GOT3 (cell line): ENCODE measurements around the gene AGAP1.
A peak's percentile ranks its signal among the peaks of the same experiment; 100 is the strongest.

Experiments
- DNase-seq: peaks from one replicate; lab custom pipeline; 2025; ENCODE audit warnings: mixed read lengths; lab: John Stamatoyannopoulos, UW

AGAP1 gene

GRCh38 chr2:235609321-235609720 is 115.5 kb downstream of the AGAP1 start:
- DNase-seq, result no peak

GRCh38 chr2:235609746-235610145 is 115.9 kb downstream of the AGAP1 start:
- no peak for DNase-seq

- no peak for DNase-seq
Measured at GRCh38 chr2:235610696-235611257, 116.9 kb downstream of the AGAP1 start.

- DNase-seq, result no peak
Measured at GRCh38 chr2:235611349-235611748, 117.5 kb downstream of the AGAP1 start.

- DNase-seq, result no peak
Measured at GRCh38 chr2:235611756-235612155, 117.9 kb downstream of the AGAP1 start.

- no peak for DNase-seq
Measured at GRCh38 chr2:235612181-235612950, 118.5 kb downstream of the AGAP1 start.

GRCh38 chr2:235613649-235614048 is 119.8 kb downstream of the AGAP1 start:
- no peak for DNase-seq

GRCh38 chr2:235614176-235614860 is 120.5 kb downstream of the AGAP1 start:
- peak; percentile 25 for DNase-seq

GRCh38 chr2:235614900-235615712 is 121.3 kb downstream of the AGAP1 start:
- DNase-seq, result peak; percentile 12

GRCh38 chr2:235616885-235617284 is 123.0 kb downstream of the AGAP1 start:
- DNase-seq, result no peak

- DNase-seq, result no peak
Measured at GRCh38 chr2:235618039-235618438, 124.2 kb downstream of the AGAP1 start.

GRCh38 chr2:235619544-235619943 is 125.7 kb downstream of the AGAP1 start:
- DNase-seq, result no peak

- DNase-seq, result no peak
Measured at GRCh38 chr2:235621736-235622135, 127.9 kb downstream of the AGAP1 start.

GRCh38 chr2:235623111-235623510 is 129.3 kb downstream of the AGAP1 start:
- DNase-seq, result no peak

- DNase-seq, result no peak
Measured at GRCh38 chr2:235623752-235624151, 129.9 kb downstream of the AGAP1 start.

- no peak for DNase-seq
Measured at GRCh38 chr2:235626658-235627057, 132.8 kb downstream of the AGAP1 start.

- no peak for DNase-seq
Measured at GRCh38 chr2:235627682-235628081, 133.8 kb downstream of the AGAP1 start.

- no peak for DNase-seq
Measured at GRCh38 chr2:235630718-235631296, 137.0 kb downstream of the AGAP1 start.

GRCh38 chr2:235634435-235635158 is 140.8 kb downstream of the AGAP1 start:
- DNase-seq, result no peak

GRCh38 chr2:235636546-235636945 is 142.7 kb downstream of the AGAP1 start:
- DNase-seq, result no peak

- no peak for DNase-seq
Measured at GRCh38 chr2:235637896-235638295, 144.1 kb downstream of the AGAP1 start.
